B cell (primary cell): ENCODE data around the gene PCDHA1. TPM values are rescaled to one million over a fixed set of nuclear protein-coding genes. Genes with fewer than 3 reads are reported as not detected.

ENCODE experiments used
- ATAC-seq: fragments of 200-7000 bp; cut with Tn5 transposase; one replicate; pipeline ENCODE4 v1.10.0; 2021; ENCODE audit warnings: low read depth, mild to moderate bottlenecking, moderate number of reproducible peaks, moderate library complexity
- CTCF ChIA-PET: fragments of 350-600 bp; sonication (Branson Sonifier 250); formaldehyde crosslinking; loops from one replicate; lab custom pipeline; 2021; ENCODE audit warnings: antibody characterized with exemption, inconsistent platforms; lab: Charles Lee
- POLR2A ChIA-PET: fragments of 350-600 bp; sonication (Branson Sonifier 250); formaldehyde crosslinking; loops from one replicate; lab custom pipeline; 2021; ENCODE audit warnings: antibody characterized with exemption; lab: Charles Lee
- DNase-seq: peaks from one replicate; pipeline ENCODE4 v3.0.0; 2013
- H2AFZ ChIP-seq: 2 replicates; pipeline ENCODE4 v1.6.1; 2012; ENCODE audit warnings: mild to moderate bottlenecking, low read depth, low read length; ENCODE audit not compliant: insufficient read depth, poor library complexity, severe bottlenecking
- H3K27ac ChIP-seq, 2 donors: 1 replicate in 1 of 2; 2 replicates in 1 of 2; pipeline ENCODE4 v1.5.1; 2012 to 2013; ENCODE audit warnings: low read length in 2 of 2, mild to moderate bottlenecking in 2 of 2, moderate library complexity in 1 of 2
- H3K27me3 ChIP-seq, 4 experiments: fragments of 200-600 bp in 1 of 4; sonication (generic) in 1 of 4; replicated peaks in 1 of 4; 1 replicate in 2 of 4; 2 replicates in 2 of 4; pipeline versions ENCODE4 v1.6.1 to v1.7.0; 2013 to 2016; ENCODE audit warnings: low read length in 3 of 4, mild to moderate bottlenecking in 2 of 4, mixed read lengths in 1 of 4, moderate library complexity in 1 of 4; ENCODE audit not compliant: insufficient read depth in 4 of 4, control insufficient read depth in 3 of 4; ENCODE audit errors: control extremely low read depth in 1 of 4
- H3K36me3 ChIP-seq, 2 experiments: replicated peaks in 1 of 2; 1 replicate in 1 of 2; 2 replicates in 1 of 2; pipeline versions ENCODE4 v1.6.1 to v1.7.1; 2013; ENCODE audit warnings: low read length in 1 of 2; ENCODE audit not compliant: insufficient read depth in 2 of 2, control insufficient read depth in 1 of 2; ENCODE audit errors: control extremely low read depth in 1 of 2, extremely low read depth in 1 of 2
- H3K4me1 ChIP-seq, 2 donors: fragments of 200-600 bp in 1 of 2; sonication (generic) in 1 of 2; 1 replicate in 1 of 2; 2 replicates in 1 of 2; pipeline versions ENCODE4 v1.5.1 to v1.6.1; 2013 to 2017; ENCODE audit warnings: low read length in 2 of 2; ENCODE audit not compliant: control insufficient read depth in 2 of 2, insufficient read depth in 2 of 2
- H3K4me2 ChIP-seq: replicated peaks from 2 replicates; pipeline ENCODE3; 2012; ENCODE audit warnings: mild to moderate bottlenecking, low read depth, low read length; ENCODE audit not compliant: poor library complexity, severe bottlenecking
- H3K4me3 ChIP-seq, 5 experiments: fragments of 200-600 bp in 1 of 5; sonication (generic) in 1 of 5; 1 replicate in 3 of 5; 2 replicates in 2 of 5; pipeline versions ENCODE4 v1.5.1 to v1.7.0; 2011 to 2016; ENCODE audit warnings: low read length in 4 of 5, mild to moderate bottlenecking in 4 of 5, low read depth in 2 of 5, control low read depth in 1 of 5, moderate library complexity in 1 of 5; ENCODE audit not compliant: insufficient read depth in 1 of 5; ENCODE audit errors: control extremely low read depth in 1 of 5, extremely low read depth in 1 of 5
- H3K79me2 ChIP-seq: fragments of 200-600 bp; sonication (generic); one replicate; pipeline ENCODE4 v1.6.0; 2016; ENCODE audit warnings: low read length; ENCODE audit not compliant: control insufficient read depth, insufficient read depth
- H3K9ac ChIP-seq: fragments of 200-600 bp; sonication (generic); 2 replicates; pipeline ENCODE4 v1.6.1; 2017; ENCODE audit warnings: mild to moderate bottlenecking, low read length, moderate library complexity
- H3K9me3 ChIP-seq, 3 donors: one replicate each; pipeline versions ENCODE4 v1.6.1 to v1.7.1; 2013; ENCODE audit warnings: low read length in 2 of 3; ENCODE audit not compliant: control insufficient read depth in 2 of 3, insufficient read depth in 1 of 3; ENCODE audit errors: control extremely low read depth in 1 of 3
- H4K20me1 ChIP-seq: 2 replicates; pipeline ENCODE4 v1.6.0; 2012; ENCODE audit warnings: mild to moderate bottlenecking, low read length; ENCODE audit not compliant: insufficient read depth, control insufficient read depth, poor library complexity, severe bottlenecking
- H3K27ac Mint-ChIP-seq: one replicate; pipeline ENCODE4 v1.8.0; 2021; ENCODE audit warnings: mixed read lengths
- H3K27me3 Mint-ChIP-seq: one replicate; pipeline ENCODE4 v1.8.0; 2021; ENCODE audit warnings: mixed read lengths
- H3K4me1 Mint-ChIP-seq: one replicate; pipeline ENCODE4 v1.8.0; 2021; ENCODE audit warnings: mixed read lengths
- H3K4me3 Mint-ChIP-seq: one replicate; pipeline ENCODE4 v1.8.0; 2021; ENCODE audit warnings: mixed read lengths
- H3K9me3 Mint-ChIP-seq: one replicate; pipeline ENCODE4 v1.8.0; 2022; ENCODE audit warnings: mixed read lengths; ENCODE audit not compliant: insufficient read depth
- CTCF ChIP-seq: fragments of 200-600 bp; IDR thresholded peaks from one replicate; pipeline ENCODE4 v1.8.0; 2022; ENCODE audit warnings: antibody characterized with exemption, mild to moderate bottlenecking
- EZH2 ChIP-seq: IDR thresholded peaks from 2 replicates; pipeline ENCODE4 v1.6.1; 2012; ENCODE audit warnings: borderline replicate concordance, low read depth, mild to moderate bottlenecking, moderate library complexity, low read length; ENCODE audit not compliant: insufficient read depth, poor library complexity, severe bottlenecking
- WGBS: methylation state at CpG from one replicate; pipeline ENCODE4 v1.1.5; 2013; ENCODE audit warnings: missing lambda C conversion rate; ENCODE audit not compliant: insufficient coverage; 5-methylcytosine and 5-hydroxymethylcytosine counted together
- intact Hi-C: fragments of 100-400 bp; cut with micrococcal nuclease; formaldehyde crosslinking; loops from one replicate; pipeline ENCODE4 v1.10.0; 2022
- polyA plus RNA-seq: library from polyadenylated mRNA; depleted of rRNA; stranded (reverse); fragments of >200 nt; gene quantifications from 2 replicates; pipeline ENCODE4 v1.2.3, GENCODE V29; 2012
- total RNA-seq, 2 donors: library from RNA; stranded (reverse); fragments of 120-200 nt in 1 of 2; gene quantifications; 1 replicate in 1 of 2; 2 replicates in 1 of 2; pipeline versions ENCODE4 v1.2.3 to v1.2.4, GENCODE V29; 2013 to 2022

The PCDHA1 gene
- total and polyA plus RNA-seq, 2 donors (not counting 1 experiment from before 2014, with no cell fraction given): not detected

- Histone ChIP-seq H3K27me3 (peaks cover 0 to 18% (median 6%) of the 10 kb centered on the region in 4 experiments), H3K9me3 (peaks cover 0 to 19% (median 0%) of the 10 kb centered on the region in 3 donors), H3K9ac (no peak overlapping the region), H2AFZ (no peak overlapping the region), H3K36me3 (no peaks in the 10 kb centered on the region), H3K4me3 (no peak overlapping the region), H3K4me2 (no peak overlapping the region), H4K20me1 (no peaks in the 10 kb centered on the region), H3K4me1 (no peaks in the 10 kb centered on the region), H3K79me2 (no peaks in the 10 kb centered on the region), H3K27ac (no peak overlapping the region)
- no peak for DNase-seq
- Mint-ChIP-seq H3K4me1 (no peaks in the 10 kb centered on the region), H3K4me3 (no peak overlapping the region), H3K27me3 (peaks cover 38% of the 10 kb centered on the region), H3K9me3 (no peaks in the 10 kb centered on the region), H3K27ac (no peak overlapping the region)
- no peak for ATAC-seq
- WGBS: 5% methylated on average over 6 of the region's 9 CpGs
- TF ChIP-seq CTCF (no peak), EZH2 (no peak)
- intact Hi-C loops: no loop called here
- ChIA-PET CTCF (no interaction called here), POLR2A (no interaction called here)
Observed at GRCh38 chr5:140965905-140966292, 180.0 kb downstream of the PCDHA1 start.

- POLR2A ChIA-PET: no interaction called here
- Mint-ChIP-seq H3K9me3 (no peaks in the 10 kb centered on the region), H3K4me3 (no peak within 1 kb of the TSS), H3K27me3 (peaks cover 38% of the 10 kb centered on the region), H3K27ac (no peak within 1 kb of the TSS), H3K4me1 (no peaks in the 10 kb centered on the region)
- Histone ChIP-seq H3K79me2 (no peaks in the 10 kb centered on the region), H3K4me3 (no peak within 1 kb of the TSS), H3K27ac (no peak within 1 kb of the TSS), H3K9me3 (peaks cover 0 to 19% (median 0%) of the 10 kb centered on the region in 3 donors), H3K27me3 (peaks cover 0 to 18% (median 6%) of the 10 kb centered on the region in 4 experiments), H3K4me1 (no peaks in the 10 kb centered on the region), H3K9ac (no peak within 1 kb of the TSS), H2AFZ (no peak within 1 kb of the TSS), H4K20me1 (no peaks in the 10 kb centered on the region), H3K36me3 (no peaks in the 10 kb centered on the region), H3K4me2 (no peak within 1 kb of the TSS)
- no peak for TF ChIP-seq CTCF
- WGBS: 12% methylated on average over 77 of the region's 80 CpGs
- ATAC-seq (no peak), DNase-seq (no peak)
- CTCF ChIA-PET: no interaction called here
- intact Hi-C loops: no loop called here
Observed at GRCh38 chr5:140966293-140967225, 180.6 kb downstream of the PCDHA1 start, which contains the start of gene PCDHAC2. Gene PCDHAC2 (plus strand): TSS chr5:140966476. CDS start chr5:140966767, 291 bp downstream.
